GM23338 (cell line): ENCODE data around the gene AKAP9. TPM values are rescaled to one million over a fixed set of nuclear protein-coding genes. Genes with fewer than 3 reads are reported as not detected.

Experiments used
- ATAC-seq: fragments of 200-7000 bp; cut with Tn5 transposase; 3 replicates; pipeline ENCODE4 v1.9.1; 2020
- DNase-seq: peaks from one replicate; pipeline ENCODE4 v3.0.0-alpha.2; 2015; ENCODE audit warnings: low spot score
- H2AFZ ChIP-seq: fragments of 200-600 bp; sonication (generic); 2 replicates; pipeline ENCODE4 v1.8.0; 2016; ENCODE audit warnings: antibody characterized with exemption, mild to moderate bottlenecking, moderate library complexity
- H3F3A ChIP-seq: fragments of 200-600 bp; sonication (generic); replicated peaks from 2 replicates; pipeline ENCODE4 v1.8.0; 2017; ENCODE audit warnings: antibody characterized with exemption, mixed run types, low read depth
- H3K27ac ChIP-seq: fragments of 200-600 bp; sonication (generic); 2 replicates; pipeline ENCODE4 v1.6.1; 2016; ENCODE audit warnings: low read depth
- H3K27me3 ChIP-seq: fragments of 200-600 bp; sonication (generic); 2 replicates; pipeline ENCODE4 v1.8.0; 2016; ENCODE audit warnings: mild to moderate bottlenecking, mixed run types, moderate library complexity; ENCODE audit not compliant: insufficient read depth
- H3K36me3 ChIP-seq: fragments of 200-600 bp; sonication (generic); 2 replicates; pipeline ENCODE4 v1.8.0; 2016; ENCODE audit warnings: mild to moderate bottlenecking; ENCODE audit not compliant: insufficient read depth
- H3K4me1 ChIP-seq: fragments of 200-600 bp; sonication (generic); 2 replicates; pipeline ENCODE4 v1.8.0; 2016; ENCODE audit warnings: mild to moderate bottlenecking, moderate library complexity; ENCODE audit not compliant: insufficient read depth
- H3K4me2 ChIP-seq: fragments of 200-600 bp; sonication (generic); 2 replicates; pipeline ENCODE4 v1.7.1; 2017; ENCODE audit warnings: mixed run types
- H3K4me3 ChIP-seq: fragments of 200-600 bp; sonication (generic); 2 replicates; pipeline ENCODE4 v1.6.1; 2016; ENCODE audit warnings: mixed run types
- H3K79me2 ChIP-seq: fragments of 200-600 bp; sonication (generic); replicated peaks from 2 replicates; pipeline ENCODE4 v1.8.0; 2017; ENCODE audit warnings: mild to moderate bottlenecking; ENCODE audit not compliant: insufficient read depth
- H3K9me2 ChIP-seq: fragments of 200-600 bp; sonication (generic); 2 replicates; pipeline ENCODE4 v1.8.0; 2017; ENCODE audit not compliant: insufficient read depth
- H4K20me1 ChIP-seq: fragments of 200-600 bp; sonication (generic); replicated peaks from 2 replicates; pipeline ENCODE4 v1.8.0; 2017; ENCODE audit warnings: mild to moderate bottlenecking; ENCODE audit not compliant: insufficient read depth
- H3K27ac Mint-ChIP-seq: 2 replicates; pipeline ENCODE4 v1.8.0; 2020; ENCODE audit warnings: inconsistent platforms, mild to moderate bottlenecking, moderate library complexity, mixed read lengths
- H3K27me3 Mint-ChIP-seq: 3 replicates; pipeline ENCODE4 v1.8.0; 2022; ENCODE audit warnings: low read depth, mild to moderate bottlenecking, moderate library complexity, mixed read lengths, inconsistent platforms; ENCODE audit not compliant: insufficient read depth, poor library complexity
- H3K36me3 Mint-ChIP-seq: 3 replicates; pipeline ENCODE4 v1.8.0; 2021; ENCODE audit warnings: low read depth, mild to moderate bottlenecking, inconsistent platforms, moderate library complexity, mixed read lengths
- H3K4me1 Mint-ChIP-seq: 3 replicates; pipeline ENCODE4 v1.8.0; 2020; ENCODE audit warnings: mild to moderate bottlenecking, inconsistent platforms, mixed read lengths
- H3K4me3 Mint-ChIP-seq: 3 replicates; pipeline ENCODE4 v1.8.0; 2021; ENCODE audit warnings: moderate library complexity, mild to moderate bottlenecking, inconsistent platforms, mixed read lengths
- H3K9me3 Mint-ChIP-seq: 3 replicates; pipeline ENCODE4 v1.8.0; 2020; ENCODE audit warnings: moderate library complexity, mild to moderate bottlenecking, inconsistent platforms, mixed read lengths
- CREB1 ChIP-seq: fragments of 250-450 bp; sonication (Bioruptor Pico); IDR thresholded peaks from 2 replicates; pipeline ENCODE4 v1.5.0; 2020; ENCODE audit warnings: low read depth, mild to moderate bottlenecking, moderate library complexity
- EZH2 ChIP-seq: fragments of 200-600 bp; sonication (generic); IDR thresholded peaks from one replicate; pipeline ENCODE4 v1.8.0; 2017; ENCODE audit warnings: antibody characterized with exemption, mild to moderate bottlenecking, low read depth; ENCODE audit not compliant: unreplicated experiment
- EZH2phosphoT487 ChIP-seq: fragments of 200-600 bp; sonication (generic); IDR thresholded peaks from one replicate; pipeline ENCODE4 v1.8.1; 2018; ENCODE audit warnings: antibody characterized with exemption; ENCODE audit not compliant: unreplicated experiment
- JUNB ChIP-seq: IDR thresholded peaks from one replicate; pipeline ENCODE4 v1.6.1; 2016; ENCODE audit warnings: antibody characterized with exemption; ENCODE audit not compliant: unreplicated experiment
- NANOG ChIP-seq: IDR thresholded peaks from 2 replicates; pipeline ENCODE4 v1.6.1; 2016; ENCODE audit warnings: antibody characterized with exemption, borderline replicate concordance
- POLR2AphosphoS5 ChIP-seq: IDR thresholded peaks from 2 replicates; pipeline ENCODE4 v1.6.1; 2016; ENCODE audit warnings: antibody characterized with exemption, low read depth
- STAT1 ChIP-seq: IDR thresholded peaks from one replicate; pipeline ENCODE4 v1.6.1; 2016; ENCODE audit warnings: antibody characterized with exemption; ENCODE audit not compliant: unreplicated experiment
- ZNF114 ChIP-seq: fragments of 250-450 bp; sonication (Bioruptor Pico); IDR thresholded peaks from 2 replicates; pipeline ENCODE4 v1.5.0; 2020; ENCODE audit warnings: mild to moderate bottlenecking, moderate library complexity
- ZNF331 ChIP-seq: fragments of 250-450 bp; sonication (Bioruptor Pico); IDR thresholded peaks from 2 replicates; pipeline ENCODE4 v1.5.0; 2020; ENCODE audit warnings: low read depth, mild to moderate bottlenecking, moderate library complexity
- polyA plus RNA-seq: library from polyadenylated mRNA; unstranded; fragments of >200 nt; fragmentation: Nextera tagmentation; extraction: Ambion mirVana; gene quantifications from 2 replicates; pipeline ENCODE4 v1.2.1, GENCODE V29; 2016
- total RNA-seq: library from RNA; depleted of rRNA; stranded (reverse); fragments of >200 nt; shearing (Covaris generic); gene quantifications from 2 replicates; pipeline ENCODE4 v1.2.3, GENCODE V29; 2014
- TF ChIP-seq, protein P1 (sequence below): fragments of 250-450 bp; sonication (Bioruptor Pico); IDR thresholded peaks from 2 replicates; pipeline ENCODE4 v1.5.0; 2020; ENCODE audit warnings: mild to moderate bottlenecking, moderate library complexity
- TF ChIP-seq, protein P2 (sequence below): IDR thresholded peaks from one replicate; pipeline ENCODE4 v1.6.1; 2018; ENCODE audit warnings: antibody characterized with exemption; ENCODE audit not compliant: unreplicated experiment
- TF ChIP-seq, protein P3 (sequence below), 2 experiments: fragments of 200-600 bp in 1 of 2; sonication (generic) in 1 of 2; conservative IDR thresholded peaks; 2 replicates each; pipeline versions ENCODE4 v1.5.1 to v1.6.1; 2016 to 2017; ENCODE audit warnings: antibody characterized with exemption in 2 of 2, low read depth in 2 of 2, mild to moderate bottlenecking in 2 of 2, moderate library complexity in 1 of 2
- TF ChIP-seq, protein P4 (sequence below): IDR thresholded peaks from 2 replicates; pipeline ENCODE4 v1.6.1; 2016; ENCODE audit warnings: antibody characterized with exemption

The AKAP9 gene
- total and polyA plus RNA-seq, 2 experiments from 2014 or later = 33.5 to 67.4 TPM

DNA sequence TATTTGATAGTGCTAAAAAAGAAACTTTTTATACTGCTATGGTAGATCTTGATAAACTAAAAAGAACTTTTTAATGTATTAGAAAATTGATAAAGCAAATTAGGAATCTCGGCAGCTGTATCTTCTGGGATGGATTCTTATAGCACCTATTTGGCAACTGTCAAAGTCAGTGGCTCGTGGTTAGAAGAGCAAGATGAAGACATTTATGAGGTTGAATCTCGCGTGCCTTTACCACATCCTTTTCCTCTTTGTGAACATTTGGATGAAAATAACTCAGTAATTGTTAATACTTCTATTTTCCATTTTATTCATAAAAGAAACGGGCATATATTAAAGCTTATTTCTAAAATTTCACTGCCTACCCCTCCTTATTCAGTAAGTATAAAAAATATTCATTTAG, 117.4 kb downstream of the AKAP9 start (continued):
- TF ChIP-seq, protein P1, sequence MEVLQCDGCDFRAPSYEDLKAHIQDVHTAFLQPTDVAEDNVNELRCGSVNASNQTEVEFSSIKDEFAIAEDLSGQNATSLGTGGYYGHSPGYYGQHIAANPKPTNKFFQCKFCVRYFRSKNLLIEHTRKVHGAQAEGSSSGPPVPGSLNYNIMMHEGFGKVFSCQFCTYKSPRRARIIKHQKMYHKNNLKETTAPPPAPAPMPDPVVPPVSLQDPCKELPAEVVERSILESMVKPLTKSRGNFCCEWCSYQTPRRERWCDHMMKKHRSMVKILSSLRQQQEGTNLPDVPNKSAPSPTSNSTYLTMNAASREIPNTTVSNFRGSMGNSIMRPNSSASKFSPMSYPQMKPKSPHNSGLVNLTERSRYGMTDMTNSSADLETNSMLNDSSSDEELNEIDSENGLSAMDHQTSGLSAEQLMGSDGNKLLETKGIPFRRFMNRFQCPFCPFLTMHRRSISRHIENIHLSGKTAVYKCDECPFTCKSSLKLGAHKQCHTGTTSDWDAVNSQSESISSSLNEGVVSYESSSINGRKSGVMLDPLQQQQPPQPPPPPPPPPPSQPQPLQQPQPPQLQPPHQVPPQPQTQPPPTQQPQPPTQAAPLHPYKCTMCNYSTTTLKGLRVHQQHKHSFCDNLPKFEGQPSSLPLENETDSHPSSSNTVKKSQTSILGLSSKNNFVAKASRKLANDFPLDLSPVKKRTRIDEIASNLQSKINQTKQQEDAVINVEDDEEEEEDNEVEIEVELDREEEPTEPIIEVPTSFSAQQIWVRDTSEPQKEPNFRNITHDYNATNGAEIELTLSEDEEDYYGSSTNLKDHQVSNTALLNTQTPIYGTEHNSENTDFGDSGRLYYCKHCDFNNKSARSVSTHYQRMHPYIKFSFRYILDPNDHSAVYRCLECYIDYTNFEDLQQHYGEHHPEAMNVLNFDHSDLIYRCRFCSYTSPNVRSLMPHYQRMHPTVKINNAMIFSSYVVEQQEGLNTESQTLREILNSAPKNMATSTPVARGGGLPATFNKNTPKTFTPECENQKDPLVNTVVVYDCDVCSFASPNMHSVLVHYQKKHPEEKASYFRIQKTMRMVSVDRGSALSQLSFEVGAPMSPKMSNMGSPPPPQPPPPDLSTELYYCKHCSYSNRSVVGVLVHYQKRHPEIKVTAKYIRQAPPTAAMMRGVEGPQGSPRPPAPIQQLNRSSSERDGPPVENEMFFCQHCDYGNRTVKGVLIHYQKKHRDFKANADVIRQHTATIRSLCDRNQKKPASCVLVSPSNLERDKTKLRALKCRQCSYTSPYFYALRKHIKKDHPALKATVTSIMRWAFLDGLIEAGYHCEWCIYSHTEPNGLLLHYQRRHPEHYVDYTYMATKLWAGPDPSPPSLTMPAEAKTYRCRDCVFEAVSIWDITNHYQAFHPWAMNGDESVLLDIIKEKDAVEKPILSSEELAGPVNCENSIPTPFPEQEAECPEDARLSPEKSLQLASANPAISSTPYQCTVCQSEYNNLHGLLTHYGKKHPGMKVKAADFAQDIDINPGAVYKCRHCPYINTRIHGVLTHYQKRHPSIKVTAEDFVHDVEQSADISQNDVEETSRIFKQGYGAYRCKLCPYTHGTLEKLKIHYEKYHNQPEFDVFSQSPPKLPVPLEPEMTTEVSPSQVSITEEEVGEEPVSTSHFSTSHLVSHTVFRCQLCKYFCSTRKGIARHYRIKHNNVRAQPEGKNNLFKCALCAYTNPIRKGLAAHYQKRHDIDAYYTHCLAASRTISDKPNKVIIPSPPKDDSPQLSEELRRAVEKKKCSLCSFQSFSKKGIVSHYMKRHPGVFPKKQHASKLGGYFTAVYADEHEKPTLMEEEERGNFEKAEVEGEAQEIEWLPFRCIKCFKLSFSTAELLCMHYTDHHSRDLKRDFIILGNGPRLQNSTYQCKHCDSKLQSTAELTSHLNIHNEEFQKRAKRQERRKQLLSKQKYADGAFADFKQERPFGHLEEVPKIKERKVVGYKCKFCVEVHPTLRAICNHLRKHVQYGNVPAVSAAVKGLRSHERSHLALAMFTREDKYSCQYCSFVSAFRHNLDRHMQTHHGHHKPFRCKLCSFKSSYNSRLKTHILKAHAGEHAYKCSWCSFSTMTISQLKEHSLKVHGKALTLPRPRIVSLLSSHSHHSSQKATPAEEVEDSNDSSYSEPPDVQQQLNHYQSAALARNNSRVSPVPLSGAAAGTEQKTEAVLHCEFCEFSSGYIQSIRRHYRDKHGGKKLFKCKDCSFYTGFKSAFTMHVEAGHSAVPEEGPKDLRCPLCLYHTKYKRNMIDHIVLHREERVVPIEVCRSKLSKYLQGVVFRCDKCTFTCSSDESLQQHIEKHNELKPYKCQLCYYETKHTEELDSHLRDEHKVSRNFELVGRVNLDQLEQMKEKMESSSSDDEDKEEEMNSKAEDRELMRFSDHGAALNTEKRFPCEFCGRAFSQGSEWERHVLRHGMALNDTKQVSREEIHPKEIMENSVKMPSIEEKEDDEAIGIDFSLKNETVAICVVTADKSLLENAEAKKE = no peak

DNA sequence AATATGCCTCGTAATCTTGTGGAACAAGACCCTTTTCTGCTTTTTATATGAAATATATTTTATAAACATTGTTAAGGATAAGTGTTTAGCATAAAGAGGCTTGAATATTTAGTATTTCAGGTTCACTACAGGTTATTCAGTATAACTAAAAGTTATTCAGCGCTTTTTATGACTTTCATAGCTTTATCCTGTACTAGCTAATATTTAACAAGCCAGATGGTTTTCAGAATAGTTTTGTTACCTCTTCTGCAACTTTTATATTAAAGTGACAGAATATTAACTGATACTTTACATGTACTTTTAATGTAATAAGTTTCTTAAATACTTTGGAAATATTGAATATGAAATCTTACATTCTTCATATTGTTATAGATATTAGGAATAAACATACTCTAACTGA, 118.2 kb downstream of the AKAP9 start:
- Histone ChIP-seq H3K4me1 (no peaks in the 10 kb centered on the region), H3K9me2 (no peaks in the 10 kb centered on the region), H3K79me2 (no peaks in the 10 kb centered on the region), H3F3A (no peaks in the 10 kb centered on the region), H3K4me3 (no peak overlapping the region), H3K27ac (no peak overlapping the region), H3K36me3 (no peaks in the 10 kb centered on the region), H4K20me1 (peaks cover 3% of the 10 kb centered on the region; the same call in 1 of the 2 replicates), H3K4me2 (no peak overlapping the region), H2AFZ (no peak overlapping the region), H3K27me3 (no peaks in the 10 kb centered on the region)
- Mint-ChIP-seq H3K27me3 (no peaks in the 10 kb centered on the region), H3K27ac (no peak overlapping the region), H3K4me3 (no peak overlapping the region), H3K9me3 (no peaks in the 10 kb centered on the region), H3K36me3 (no peaks in the 10 kb centered on the region), H3K4me1 (peaks cover 4% of the 10 kb centered on the region; the same call in 2 of the 3 replicates)
- DNase-seq (no peak), ATAC-seq (no peak)
- TF ChIP-seq, protein P2, sequence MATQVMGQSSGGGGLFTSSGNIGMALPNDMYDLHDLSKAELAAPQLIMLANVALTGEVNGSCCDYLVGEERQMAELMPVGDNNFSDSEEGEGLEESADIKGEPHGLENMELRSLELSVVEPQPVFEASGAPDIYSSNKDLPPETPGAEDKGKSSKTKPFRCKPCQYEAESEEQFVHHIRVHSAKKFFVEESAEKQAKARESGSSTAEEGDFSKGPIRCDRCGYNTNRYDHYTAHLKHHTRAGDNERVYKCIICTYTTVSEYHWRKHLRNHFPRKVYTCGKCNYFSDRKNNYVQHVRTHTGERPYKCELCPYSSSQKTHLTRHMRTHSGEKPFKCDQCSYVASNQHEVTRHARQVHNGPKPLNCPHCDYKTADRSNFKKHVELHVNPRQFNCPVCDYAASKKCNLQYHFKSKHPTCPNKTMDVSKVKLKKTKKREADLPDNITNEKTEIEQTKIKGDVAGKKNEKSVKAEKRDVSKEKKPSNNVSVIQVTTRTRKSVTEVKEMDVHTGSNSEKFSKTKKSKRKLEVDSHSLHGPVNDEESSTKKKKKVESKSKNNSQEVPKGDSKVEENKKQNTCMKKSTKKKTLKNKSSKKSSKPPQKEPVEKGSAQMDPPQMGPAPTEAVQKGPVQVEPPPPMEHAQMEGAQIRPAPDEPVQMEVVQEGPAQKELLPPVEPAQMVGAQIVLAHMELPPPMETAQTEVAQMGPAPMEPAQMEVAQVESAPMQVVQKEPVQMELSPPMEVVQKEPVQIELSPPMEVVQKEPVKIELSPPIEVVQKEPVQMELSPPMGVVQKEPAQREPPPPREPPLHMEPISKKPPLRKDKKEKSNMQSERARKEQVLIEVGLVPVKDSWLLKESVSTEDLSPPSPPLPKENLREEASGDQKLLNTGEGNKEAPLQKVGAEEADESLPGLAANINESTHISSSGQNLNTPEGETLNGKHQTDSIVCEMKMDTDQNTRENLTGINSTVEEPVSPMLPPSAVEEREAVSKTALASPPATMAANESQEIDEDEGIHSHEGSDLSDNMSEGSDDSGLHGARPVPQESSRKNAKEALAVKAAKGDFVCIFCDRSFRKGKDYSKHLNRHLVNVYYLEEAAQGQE = no peak
- TF ChIP-seq STAT1 (no peak), NANOG (no peak), ZNF114 (CRISPR knock-in tag) (no peak), POLR2AphosphoS5 (no peak), EZH2phosphoT487 (no peak), ZNF331 (CRISPR knock-in tag) (no peak), JUNB (no peak), EZH2 (no peak), CREB1 (CRISPR knock-in tag) (no peak)
- TF ChIP-seq, protein P3, sequence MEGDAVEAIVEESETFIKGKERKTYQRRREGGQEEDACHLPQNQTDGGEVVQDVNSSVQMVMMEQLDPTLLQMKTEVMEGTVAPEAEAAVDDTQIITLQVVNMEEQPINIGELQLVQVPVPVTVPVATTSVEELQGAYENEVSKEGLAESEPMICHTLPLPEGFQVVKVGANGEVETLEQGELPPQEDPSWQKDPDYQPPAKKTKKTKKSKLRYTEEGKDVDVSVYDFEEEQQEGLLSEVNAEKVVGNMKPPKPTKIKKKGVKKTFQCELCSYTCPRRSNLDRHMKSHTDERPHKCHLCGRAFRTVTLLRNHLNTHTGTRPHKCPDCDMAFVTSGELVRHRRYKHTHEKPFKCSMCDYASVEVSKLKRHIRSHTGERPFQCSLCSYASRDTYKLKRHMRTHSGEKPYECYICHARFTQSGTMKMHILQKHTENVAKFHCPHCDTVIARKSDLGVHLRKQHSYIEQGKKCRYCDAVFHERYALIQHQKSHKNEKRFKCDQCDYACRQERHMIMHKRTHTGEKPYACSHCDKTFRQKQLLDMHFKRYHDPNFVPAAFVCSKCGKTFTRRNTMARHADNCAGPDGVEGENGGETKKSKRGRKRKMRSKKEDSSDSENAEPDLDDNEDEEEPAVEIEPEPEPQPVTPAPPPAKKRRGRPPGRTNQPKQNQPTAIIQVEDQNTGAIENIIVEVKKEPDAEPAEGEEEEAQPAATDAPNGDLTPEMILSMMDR (conservative IDR thresholded peaks at IDR 0.05; ENCODE audit: low read depth in 2 of 2) = no peak
- TF ChIP-seq, protein P4, sequence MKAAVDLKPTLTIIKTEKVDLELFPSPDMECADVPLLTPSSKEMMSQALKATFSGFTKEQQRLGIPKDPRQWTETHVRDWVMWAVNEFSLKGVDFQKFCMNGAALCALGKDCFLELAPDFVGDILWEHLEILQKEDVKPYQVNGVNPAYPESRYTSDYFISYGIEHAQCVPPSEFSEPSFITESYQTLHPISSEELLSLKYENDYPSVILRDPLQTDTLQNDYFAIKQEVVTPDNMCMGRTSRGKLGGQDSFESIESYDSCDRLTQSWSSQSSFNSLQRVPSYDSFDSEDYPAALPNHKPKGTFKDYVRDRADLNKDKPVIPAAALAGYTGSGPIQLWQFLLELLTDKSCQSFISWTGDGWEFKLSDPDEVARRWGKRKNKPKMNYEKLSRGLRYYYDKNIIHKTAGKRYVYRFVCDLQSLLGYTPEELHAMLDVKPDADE = no peak
